ENCODE measurements around the gene EPHB1.

GRCh38 chr3:134794323-134794722, 737 bp upstream of the EPHB1 start:
- TF ChIP-seq EZH2 (IDR thresholded peaks at IDR 0.05) (no peak), POLR2AphosphoS5 (IDR thresholded peaks at IDR 0.05; ENCODE audit: borderline replicate concordance, low read depth, low read length) (no peak), FOXP2 (optimal IDR thresholded peaks at IDR 0.05; ENCODE audit: control extremely low read depth, extremely low read length, insufficient read depth) (no peak)
